NCI-H2171 (cell line): Measurements from ENCODE around the gene RGL1.
A peak's percentile ranks its signal among the peaks of the same experiment; 100 is the strongest.

Experiments used
- DNase-seq: peaks from one replicate; lab custom pipeline; 2025; lab: John Stamatoyannopoulos, UW

The RGL1 gene

DNA sequence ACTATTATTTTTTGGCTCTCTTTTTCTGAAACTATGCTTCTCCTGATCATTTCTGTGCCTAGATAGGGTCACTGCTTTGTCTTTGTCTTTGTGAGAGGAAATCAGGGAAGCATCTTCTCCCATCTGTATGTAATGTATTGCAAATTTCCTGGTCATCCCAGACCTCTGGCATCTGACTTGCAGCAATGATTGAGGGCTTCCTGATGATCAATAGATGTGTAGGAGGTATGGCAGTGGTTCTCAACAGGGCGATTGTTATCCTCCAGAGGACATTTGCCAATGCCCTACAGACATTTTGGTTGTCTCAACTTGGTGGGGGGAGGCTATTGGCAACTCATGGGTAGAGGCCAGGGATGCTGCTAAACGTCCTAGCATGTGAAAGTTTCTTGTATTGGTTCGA is 64.7 kb downstream of the RGL1 start:
- no peak for DNase-seq

DNA sequence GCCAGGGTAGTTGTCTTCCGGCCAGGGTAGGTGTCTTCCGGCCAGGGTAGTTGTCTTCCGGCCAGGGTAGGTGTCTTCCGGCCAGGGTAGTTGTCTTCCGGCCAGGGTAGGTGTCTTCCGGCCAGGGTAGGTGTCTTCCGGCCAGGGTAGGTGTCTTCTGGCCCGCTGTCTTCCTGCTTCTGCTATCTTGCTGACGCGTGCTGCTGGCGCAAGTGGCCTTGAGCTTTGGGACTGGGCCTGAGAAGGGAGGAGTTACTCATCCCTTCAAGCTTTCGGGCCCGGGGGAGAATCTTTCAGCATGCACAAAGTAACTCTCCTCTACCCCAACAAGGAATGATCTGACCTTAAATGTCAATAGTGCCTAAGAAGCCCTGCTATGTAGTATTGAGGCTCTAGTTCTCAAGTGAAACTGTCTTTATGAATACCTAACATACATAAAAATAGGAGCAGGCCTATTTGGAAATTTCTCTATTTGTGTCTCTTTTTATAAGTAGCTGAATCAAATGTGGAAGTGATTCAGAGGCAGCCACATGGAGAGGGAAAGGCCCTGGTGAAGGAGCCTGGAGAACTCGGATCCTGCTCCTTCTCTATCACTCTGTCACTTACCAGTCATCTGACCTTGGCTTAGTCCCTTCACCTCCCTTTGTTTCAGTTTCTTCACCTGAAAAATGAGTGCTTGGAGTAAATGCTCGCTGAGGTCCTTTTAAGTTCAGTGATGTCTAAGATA is 65.6 kb downstream of the RGL1 start:
- no peak for DNase-seq

DNA sequence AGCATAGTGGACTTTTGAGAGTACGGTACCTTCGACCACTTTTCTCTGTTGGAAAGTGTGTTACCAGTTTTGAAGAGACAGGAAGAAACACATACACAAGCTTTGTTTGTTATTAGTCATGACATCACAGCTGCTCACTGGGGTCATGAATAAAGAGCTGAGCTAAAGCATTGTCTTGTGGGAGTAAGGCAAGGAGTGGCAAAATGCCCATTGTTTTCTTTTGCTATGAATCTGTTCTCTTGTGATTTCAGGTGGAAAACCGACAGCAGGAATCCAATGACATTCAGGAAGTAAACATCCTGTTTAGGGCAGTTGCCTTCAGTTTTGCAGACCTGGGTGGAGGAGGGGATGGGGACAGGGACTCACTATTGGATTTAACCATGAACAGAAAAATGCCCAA is 66.2 kb downstream of the RGL1 start:
- DNase-seq: peak; percentile 41

DNA sequence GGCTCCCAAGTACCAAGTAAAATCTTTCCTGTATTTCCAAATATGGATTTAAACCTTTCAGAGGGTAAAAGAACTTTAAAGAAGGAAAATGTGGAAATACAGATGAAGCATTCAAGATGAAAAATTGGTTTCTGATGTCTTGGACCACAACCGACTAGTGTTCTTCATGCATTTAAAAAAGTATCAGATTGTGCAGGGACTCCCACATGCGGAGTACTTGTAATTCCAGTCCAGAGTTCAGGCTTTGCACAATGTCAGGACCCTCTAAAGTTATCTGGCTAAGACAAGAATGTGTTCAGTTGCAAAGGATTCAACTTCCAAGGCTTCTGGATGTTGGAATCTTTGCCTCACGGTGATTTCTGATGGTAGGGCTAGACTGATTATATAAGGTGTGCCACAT is 66.7 kb downstream of the RGL1 start:
- no peak for DNase-seq

DNA sequence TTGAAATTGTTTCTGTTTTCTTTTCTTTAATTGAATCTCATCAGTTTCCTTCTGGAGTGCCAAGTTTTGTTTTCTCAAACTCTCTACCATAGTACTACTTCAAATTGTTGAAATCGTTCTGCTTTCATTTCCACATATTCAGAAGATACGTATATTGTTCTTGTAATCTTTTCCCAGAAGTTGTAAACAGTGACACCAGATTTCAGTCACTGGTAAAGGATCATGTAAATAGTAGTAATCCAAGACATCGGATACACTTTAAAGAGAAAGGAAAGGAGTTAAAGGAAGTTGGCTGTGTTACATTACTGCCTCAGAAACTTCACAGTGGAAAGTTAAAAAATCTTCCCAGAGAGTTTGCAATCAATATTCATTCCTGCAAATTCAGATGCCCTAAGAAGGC is 67.5 kb downstream of the RGL1 start:
- DNase-seq: no peak

DNA sequence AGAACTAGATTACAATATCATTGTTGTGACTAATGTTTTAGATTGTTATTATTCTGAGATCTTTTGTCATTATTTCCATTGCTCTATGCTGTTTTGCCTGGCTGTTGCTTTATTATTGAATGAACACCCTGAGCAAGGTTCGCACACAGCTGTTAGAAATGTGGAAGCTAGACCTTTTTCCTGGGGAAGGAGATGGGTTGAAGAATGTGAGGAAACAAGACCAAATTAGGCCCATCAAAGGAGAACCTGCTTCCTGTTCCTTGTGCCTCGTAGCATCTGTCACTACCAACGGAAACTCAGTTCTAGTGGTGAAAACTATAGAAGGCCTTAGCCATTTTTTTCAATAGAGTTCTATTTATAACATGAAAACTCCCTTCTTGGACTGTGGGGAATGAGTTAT is 68.7 kb downstream of the RGL1 start:
- DNase-seq: no peak

DNA sequence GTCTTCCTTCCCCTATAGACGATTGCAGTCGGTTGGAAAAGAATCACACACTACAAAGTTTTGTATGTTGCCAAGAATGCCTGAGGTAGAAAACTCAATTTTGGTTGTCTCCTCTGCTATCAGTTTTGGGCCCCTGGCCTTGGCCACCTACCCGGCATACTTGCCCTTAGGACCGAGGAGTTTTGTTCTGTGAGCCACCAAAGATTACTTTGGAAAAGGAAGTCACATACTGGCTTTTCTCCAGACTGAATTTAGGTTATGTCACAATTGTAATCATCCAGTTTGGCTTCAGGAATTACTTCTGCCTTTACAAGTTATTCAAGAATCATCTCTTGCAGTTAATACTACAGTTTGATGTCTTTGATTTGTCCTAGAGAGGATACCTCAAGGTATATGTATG is 71.4 kb downstream of the RGL1 start:
- no peak for DNase-seq

DNA sequence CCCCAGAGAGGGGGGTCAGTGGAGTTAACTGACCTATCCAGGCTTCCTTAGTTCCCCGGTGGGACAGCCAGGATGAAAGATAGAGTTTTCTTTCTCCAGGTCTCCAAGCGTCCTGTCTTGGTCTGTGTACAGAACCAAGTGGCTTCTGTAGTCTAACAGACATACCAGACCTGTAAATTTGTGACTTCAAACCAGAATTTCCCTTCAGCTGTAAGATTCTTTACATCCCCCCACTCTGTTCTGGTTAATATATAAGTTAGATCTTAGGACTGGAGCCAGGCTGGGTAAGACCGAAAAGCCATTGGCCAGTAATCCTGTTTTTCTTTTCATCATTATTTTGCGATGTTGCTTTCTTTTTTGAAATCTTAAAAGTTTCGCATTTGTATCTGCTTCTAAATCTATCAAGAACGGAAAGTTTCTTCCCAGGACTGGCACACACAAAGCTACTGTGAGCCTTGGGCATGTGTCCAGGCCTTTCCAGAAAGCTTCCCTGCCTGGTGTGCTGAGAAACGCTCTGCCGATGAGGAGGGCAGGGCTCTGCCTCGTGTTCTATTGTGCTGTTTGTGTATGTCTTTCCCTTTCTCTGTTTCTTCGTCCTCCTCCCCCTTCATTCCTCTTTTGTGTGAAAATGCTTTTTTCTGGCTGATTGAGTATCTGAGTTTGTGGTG is 72.3 kb downstream of the RGL1 start:
- no peak for DNase-seq

DNA sequence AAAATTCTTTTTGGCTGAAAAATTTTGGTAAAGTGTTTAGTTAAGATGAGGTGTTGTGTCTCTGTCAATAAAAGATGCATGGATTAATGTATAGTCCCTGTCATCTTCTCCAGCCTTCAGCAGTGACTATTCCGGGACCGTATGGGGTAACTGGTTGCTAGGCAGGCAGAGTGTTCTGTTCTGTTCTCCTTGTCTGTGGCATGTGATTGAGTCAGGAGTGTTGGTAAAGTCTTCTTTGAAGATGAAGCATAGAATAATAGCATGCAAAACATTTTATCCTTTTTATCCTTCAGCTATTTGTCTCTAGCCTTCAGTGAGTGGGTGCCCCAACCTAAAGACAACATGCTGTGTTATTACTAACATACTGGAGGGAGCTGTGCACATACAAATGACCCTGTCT is 74.6 kb downstream of the RGL1 start:
- DNase-seq: no peak

DNA sequence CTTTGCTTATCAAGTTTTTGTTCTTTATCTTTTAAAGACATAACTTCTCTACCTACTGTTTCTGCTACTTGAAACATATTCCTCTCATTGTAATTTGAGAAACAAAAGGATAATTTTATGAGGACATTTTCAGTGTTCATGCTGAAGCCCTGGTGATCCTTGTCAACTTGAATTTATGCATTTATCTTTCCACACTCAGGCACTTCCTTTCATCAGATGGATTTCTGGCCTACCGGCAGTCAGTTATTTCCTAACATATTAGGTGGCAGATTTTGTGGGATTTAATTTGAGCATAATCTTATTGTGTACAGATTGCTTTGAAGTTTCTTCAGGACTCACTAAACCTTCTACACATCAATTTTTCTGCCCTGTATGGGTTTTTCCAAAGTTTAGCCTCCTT is 75.0 kb downstream of the RGL1 start:
- no peak for DNase-seq

DNA sequence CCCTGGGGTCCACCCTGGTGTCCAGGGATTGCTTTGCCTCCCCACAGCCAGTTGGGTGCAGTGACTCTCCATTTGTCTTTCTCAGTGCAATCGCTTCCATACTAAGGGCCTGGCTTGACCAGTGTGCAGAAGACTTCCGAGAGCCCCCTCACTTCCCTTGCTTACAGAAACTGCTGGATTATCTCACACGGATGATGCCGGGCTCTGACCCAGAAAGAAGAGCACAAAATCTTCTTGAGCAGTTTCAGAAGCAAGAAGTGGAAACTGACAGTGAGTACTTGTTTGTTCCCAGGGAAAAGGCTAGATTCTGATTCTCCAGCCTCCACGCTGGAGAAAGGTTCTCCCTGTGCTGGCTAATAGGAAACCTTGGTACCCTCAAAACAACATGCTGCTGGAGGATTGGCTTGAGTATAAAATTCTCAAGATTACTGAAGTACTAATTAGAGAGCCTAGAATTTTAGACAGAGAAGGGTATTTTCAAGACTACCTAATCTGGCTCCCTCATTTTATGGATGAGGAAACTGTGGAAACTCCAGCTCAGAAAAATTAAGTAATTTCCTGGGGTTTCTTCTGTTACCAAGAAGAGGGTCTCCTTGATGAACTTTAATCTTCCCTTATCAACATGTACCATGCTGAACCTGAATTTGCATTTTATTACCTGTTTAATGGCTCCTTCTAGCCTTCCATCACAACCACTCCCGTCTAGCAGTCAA is 75.8 kb downstream of the RGL1 start:
- no peak for DNase-seq

DNA sequence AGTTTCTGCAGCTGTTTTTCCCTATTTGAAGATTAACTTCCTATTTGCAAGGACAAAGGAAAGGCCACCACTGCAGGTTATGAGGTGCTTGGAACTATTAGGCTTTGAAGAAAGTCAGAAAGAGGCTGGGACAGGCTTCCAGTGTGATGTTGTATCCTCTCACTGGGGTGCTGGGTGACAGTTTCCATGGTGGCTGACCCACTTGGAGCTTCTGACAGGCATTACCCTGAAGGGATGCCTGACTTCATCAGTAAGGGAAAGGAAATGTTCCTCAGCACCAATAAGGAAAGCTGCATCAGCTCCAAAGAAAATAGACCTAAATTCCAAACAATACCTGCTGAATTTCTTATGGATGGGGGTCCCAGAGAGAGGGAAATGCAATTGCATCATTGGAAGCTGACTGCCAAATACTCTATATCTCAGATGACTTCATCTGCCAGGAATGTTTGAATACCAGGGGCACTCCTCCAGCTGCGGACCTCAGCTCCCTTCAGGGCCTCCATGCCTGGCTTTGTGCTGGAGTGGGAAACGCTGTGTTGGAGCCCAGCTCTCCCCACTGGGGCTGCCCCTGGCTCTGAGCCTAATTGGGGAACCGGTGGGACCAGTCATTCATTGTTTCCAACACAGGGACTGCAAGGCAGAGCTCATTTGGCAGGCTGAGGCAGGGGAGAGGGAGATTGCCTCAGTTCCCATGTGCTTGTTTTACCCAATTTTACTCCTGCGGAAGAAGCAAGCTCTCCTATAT is 76.6 kb downstream of the RGL1 start:
- no peak for DNase-seq

DNA sequence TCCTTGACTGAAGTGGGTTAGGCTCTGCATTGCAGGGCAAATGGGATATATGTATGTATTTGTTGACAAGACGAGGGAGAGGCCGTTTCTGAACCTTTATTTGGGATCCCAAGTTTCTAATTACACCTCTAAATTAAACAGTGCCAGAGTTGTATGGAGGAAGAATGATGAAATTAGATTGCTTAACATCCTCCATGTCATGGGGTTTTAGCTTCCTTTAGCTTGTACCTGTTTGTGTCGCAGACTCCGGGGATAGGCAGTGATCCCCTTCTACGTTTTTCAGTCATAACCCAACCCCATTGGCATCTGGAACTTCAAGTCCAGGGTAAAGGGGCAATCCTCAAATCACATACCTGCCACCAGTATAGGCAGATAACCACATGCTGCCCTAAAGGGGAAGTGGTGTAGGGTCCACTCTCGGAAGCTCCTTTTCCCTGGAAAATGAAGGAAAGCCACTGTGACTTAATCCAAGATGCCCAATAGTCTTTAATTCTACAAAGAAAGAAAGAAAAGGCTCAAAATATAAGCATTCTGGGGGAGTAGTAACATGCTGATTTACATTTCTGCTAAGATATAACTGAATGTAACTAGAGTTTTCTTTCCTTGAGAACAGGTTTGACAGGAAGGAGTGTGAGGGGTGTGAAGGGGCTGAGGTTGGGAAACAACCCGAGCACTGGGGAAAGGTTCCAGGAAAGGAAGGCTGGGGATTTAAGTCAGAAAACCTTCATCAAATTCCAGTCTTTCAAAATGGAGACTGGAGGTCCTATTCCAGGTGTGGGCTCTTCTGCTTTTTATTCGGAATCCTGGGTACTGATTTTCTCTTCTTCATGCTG is 77.6 kb downstream of the RGL1 start:
- DNase-seq: no peak

DNA sequence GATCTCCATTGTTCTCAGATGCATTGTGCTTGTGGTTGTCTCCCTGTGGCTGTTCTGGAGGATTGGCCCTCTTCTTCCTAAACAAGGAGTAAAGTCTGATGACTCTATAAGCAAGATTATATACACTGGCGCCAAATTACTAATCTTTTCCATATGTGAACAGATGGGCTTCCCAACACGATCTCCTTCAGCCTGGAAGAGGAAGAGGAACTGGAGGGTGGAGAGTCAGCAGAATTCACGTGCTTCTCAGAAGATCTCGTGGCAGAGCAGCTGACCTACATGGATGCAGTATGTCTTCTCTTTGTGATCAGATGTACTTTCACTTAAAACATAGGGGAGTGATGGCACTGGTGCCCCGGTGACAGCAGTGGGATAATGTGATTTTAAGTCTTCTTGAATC is 78.7 kb downstream of the RGL1 start:
- DNase-seq: no peak

DNA sequence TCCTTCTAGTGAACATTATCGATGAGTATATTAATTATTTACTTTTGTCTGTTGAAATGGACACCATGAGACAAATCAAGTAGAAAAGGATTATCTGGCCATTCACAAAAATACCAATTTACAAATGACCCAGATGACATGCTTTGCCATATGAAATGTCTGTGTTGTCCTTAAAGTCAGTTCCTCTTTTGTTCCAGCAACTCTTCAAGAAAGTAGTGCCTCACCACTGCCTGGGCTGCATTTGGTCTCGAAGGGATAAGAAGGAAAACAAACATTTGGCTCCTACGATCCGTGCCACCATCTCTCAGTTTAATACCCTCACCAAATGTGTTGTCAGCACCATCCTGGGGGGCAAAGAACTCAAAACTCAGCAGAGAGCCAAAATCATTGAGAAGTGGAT is 79.6 kb downstream of the RGL1 start:
- DNase-seq: no peak

DNA sequence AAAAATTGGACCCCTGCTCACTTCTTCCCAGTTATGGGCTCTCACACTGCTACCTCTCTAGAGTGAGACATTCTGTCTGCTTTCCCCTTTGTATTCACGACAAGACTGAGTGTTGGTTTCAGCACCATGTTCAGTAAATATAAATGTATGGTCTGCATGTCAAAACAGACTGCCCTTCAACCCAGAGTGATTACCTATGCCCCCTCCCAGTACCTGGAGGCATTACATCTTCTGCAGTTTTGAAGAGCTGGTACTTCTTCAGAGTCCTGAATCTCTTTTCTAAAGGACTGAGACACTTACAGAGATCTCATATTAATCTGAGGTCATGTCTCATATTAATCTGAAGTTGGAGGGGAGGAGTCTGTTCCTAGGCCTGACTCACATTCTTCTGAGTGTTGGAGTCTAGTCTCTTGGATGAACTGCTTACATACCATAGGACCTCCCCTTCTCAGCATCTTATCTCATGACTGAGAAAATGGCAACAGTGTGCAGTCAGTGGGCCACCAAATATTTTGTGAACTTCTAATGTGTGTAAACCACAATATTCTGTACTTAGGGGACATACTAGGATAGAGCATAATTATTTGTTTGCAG is 80.3 kb downstream of the RGL1 start:
- no peak for DNase-seq

DNA sequence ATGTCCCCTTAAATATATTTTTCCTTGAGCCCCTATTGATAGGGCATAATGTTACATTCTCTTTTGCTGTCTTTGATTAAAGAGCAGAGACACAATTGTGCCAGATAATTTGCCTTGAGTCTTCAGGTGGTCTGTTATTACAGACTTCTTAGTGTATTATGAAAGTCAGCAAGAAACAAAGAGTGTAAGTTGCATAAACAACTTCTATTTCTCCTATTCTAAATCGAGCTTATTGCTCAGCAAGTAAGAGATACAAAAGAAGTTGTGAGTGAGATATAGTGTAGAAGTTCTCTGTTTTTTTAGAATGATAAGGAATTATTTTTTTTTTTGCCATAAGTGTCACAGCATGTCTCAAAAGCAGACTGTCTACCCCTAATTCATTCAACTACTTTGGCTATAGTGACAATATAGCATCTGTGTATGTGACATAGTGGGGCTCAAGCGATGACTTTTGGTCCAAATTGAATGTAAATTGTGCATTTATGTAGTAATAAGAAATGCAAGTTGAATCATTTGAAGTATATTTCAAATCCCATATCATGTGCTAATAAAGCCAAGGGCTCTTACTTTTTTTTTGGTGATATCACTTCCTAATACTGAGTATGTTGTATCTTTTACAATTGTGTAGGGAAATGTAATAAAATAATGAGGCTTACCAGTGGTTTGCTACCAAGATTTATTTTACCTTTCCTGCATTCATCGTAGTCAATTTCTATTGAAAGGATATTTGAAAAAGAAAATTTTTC is 81.3 kb downstream of the RGL1 start:
- DNase-seq: no peak

DNA sequence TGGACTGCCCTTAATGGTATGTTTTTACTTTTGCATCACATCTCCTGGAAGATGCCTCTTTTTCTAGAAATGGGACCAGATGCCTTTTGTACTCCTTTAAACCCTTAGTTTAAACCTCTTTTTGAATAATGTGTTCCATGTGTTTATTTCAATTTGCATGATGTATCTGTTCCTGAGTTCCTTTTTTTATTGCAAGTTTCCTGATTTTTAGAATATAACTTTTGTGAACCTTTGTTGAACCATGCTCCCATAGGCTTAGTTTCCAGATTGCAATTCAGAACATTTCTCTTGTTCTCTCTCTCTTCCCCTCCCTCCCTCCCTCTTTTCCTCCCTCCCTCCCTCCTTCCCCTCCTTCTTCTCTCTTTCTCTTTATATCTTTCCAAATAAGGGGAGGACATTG is 81.9 kb downstream of the RGL1 start:
- DNase-seq: no peak

DNA sequence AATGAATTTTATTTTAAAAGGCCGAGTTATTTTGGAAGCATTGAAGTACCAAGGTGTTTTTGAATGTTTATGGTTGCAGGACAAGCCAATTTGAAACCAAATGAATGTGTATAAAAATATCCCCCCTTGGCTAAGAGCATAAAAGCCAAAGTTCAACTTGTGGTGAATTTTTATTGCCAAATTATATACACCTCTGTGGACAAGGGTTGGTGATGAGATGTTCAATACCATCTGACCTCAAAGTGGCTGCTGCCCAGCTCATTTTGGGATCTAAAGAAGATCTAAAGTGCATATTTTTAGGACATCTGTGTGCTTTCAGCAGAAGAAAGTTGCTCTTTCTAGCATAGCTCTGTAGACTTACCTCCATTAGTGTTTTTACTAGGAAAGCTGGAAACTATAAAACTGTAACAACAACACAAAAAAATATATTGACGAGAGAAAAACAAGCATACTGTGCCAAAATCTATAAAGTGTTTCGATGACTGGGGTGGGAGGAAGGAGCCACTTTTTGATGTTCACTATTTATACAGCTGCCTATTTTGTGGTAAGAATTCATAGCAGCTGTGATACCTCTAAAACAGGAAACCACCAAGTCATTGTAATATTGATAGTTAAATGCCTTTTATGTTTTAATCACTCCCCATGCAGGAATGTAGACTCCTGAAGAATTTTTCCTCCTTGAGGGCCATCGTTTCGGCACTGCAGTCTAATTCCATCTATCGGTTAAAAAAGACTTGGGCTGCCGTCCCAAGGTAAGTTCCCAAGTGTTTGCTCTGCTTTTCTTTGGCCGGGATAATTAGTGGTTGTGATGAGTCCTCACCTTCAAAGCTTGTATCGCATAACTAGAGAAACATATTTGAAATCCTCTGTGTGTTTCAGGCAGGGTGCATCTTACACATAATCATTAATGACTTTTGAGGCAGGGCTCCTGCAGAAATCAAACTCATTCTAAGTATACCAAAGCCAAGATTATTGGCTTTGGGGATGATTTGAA is 83.2 kb downstream of the RGL1 start:
- no peak for DNase-seq
